Lower leg skin (tissue), 4 donors: Measurements from ENCODE around the gene GBP4. TPM values are rescaled to one million over a fixed set of nuclear protein-coding genes. Genes with fewer than 3 reads are reported as not detected.

Source experiments
- DNase-seq, 2 donors: peaks; one replicate each; pipeline ENCODE4 v3.0.0-alpha.2; 2019; ENCODE audit warnings: low spot score in 2 of 2
- H3K4me3 ChIP-seq: fragments of 200-600 bp; sonication (generic); 2 replicates; pipeline ENCODE4 v1.5.1; 2017; ENCODE audit warnings: mild to moderate bottlenecking, low read depth; ENCODE audit not compliant: poor library complexity, severe bottlenecking
- CTCF ChIP-seq, 3 donors: fragments of 450-650 bp; IDR thresholded peaks; one replicate each; pipeline ENCODE4 v1.5.1; 2016; ENCODE audit warnings: antibody characterized with exemption in 3 of 3, mild to moderate bottlenecking in 3 of 3, moderate library complexity in 2 of 3
- POLR2A ChIP-seq, 2 donors: fragments of 450-650 bp; IDR thresholded peaks; one replicate each; pipeline ENCODE4 v1.6.1; 2016 to 2017; ENCODE audit warnings: antibody characterized with exemption in 2 of 2, mild to moderate bottlenecking in 1 of 2, moderate library complexity in 1 of 2
- WGBS, 2 donors: methylation state at CpG; one replicate each; pipeline ENCODE4 v1.1.5; 2018; 5-methylcytosine and 5-hydroxymethylcytosine counted together
- intact Hi-C: fragments of 100-400 bp; cut with DNase I; formaldehyde crosslinking; loops from one replicate; pipeline ENCODE4 v1.15.0; 2023; ENCODE audit warnings: low total_unique reads
- total RNA-seq, 4 donors: library from RNA; depleted of rRNA; stranded (reverse); fragments of >200 nt; gene quantifications; one replicate each; pipeline ENCODE4 v1.1.0, GENCODE V29; 2016

GBP4 gene
- total RNA-seq, 4 donors from 2014 or later = 0.46 to 4.6 (median 3.2) TPM

DNA sequence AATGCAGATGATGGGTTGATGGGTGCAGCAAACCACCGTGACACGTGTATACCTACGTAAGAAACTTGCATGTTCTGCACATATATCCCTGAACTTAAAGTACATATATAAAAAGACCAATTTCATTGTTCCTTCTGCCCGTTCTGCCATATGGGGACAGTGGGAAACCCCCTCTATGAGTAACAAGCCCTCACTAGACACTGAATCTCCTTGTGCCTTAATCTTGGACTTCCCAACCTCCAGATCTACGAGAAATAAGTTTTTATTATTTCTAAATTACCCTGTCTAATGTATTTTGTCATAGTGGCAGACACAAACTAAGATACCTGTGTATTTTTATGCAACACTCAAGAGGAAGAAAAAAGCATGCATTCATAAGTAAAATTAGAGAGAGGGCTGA is 32.9 kb downstream of the GBP4 start:
- no peak overlapping the region for H3K4me3 ChIP-seq
- no peak for DNase-seq
- TF ChIP-seq CTCF (IDR thresholded peaks at IDR 0.05) (no peak), POLR2A (IDR thresholded peaks at IDR 0.05) (no peak)
- 93 to 95% methylated on average over 5 of the region's 5 CpGs for WGBS, 2 donors
- intact Hi-C loops = no loop called here

GRCh38 chr1:89151047-89151446 is 47.7 kb downstream of the GBP4 start:
- 45 to 60% methylated on average over 1 of the region's 1 CpG for WGBS, 2 donors
- TF ChIP-seq POLR2A (IDR thresholded peaks at IDR 0.05) (no peak), CTCF (IDR thresholded peaks at IDR 0.05) (no peak)

DNA sequence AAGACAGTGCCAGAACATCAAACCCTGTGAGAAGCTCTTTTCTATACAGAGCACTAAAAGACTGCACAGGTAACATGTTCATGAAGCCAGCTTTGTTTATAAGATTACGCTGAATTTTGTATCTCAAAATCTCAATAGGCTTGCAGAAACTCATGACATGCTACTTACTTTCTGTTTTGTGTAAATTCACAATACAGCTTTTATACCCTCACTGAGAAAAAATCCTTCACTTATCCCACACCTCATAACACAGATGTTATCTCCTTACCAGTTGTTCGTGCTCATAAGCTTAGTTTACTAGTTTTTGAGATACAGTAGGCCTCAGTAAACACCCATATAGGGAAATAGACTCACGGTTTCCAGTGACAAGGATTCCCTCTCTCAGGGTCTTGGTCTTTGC is 48.8 kb downstream of the GBP4 start:
- H3K4me3 ChIP-seq = no peak overlapping the region
- intact Hi-C loops = no loop called here
- WGBS, 2 donors = 79 to 83% methylated on average over 3 of the region's 3 CpGs
- DNase-seq = no peak
- no peak for TF ChIP-seq POLR2A (IDR thresholded peaks at IDR 0.05)
- TF ChIP-seq CTCF (IDR thresholded peaks at IDR 0.05) = no peak

More at GRCh38 chr1:89151047-89151446, 47.7 kb downstream of the GBP4 start:
- intact Hi-C loops = no loop called here
- H3K4me3 ChIP-seq = no peak overlapping the region
- DNase-seq = no peak

DNA sequence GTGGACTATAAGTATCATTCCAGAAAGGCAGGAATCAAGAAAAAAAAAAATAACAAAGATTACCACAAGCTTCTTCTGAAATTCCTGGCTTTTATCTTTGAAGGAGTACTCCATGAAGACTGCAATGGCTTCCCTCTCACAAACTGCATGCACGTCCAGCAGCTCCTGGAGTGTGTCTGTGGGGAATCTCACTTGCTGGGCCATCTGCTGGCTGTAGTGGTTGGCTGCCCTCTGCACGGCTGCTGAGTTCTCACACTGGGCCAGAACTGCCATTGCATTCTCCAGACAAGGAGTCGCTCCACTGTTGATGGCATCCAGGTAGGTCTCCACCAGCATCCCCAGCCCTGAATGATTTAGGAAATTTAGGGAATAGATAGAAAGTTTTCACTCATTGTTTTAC is 49.5 kb downstream of the GBP4 start:
- H3K4me3 ChIP-seq = no peak overlapping the region
- no peak for TF ChIP-seq CTCF (IDR thresholded peaks at IDR 0.05)
- no peak for TF ChIP-seq POLR2A (IDR thresholded peaks at IDR 0.05)
- no peak for DNase-seq
- intact Hi-C loops = no loop called here
- WGBS, 2 donors = 48 to 57% methylated on average over 3 of the region's 3 CpGs

- TF ChIP-seq CTCF (IDR thresholded peaks at IDR 0.05) = no peak
- no peak overlapping the region for H3K4me3 ChIP-seq
- no peak for DNase-seq
- intact Hi-C loops = no loop called here
- WGBS, 2 donors = 75 to 76% methylated on average over 3 of the region's 3 CpGs
These were observed 50.8 kb downstream of the GBP4 start for GRCh38 chr1:89147678-89148658.
